Ureter (tissue), 1 donor: ENCODE measurements around the gene ZNF202. TPM values are rescaled to one million over a fixed set of nuclear protein-coding genes. Genes with fewer than 3 reads are reported as not detected.

Source experiments
- DNase-seq: peaks from one replicate; pipeline ENCODE4 v3.0.0-alpha.2; 2020; ENCODE audit warnings: low spot score
- total RNA-seq: library from RNA; stranded (reverse); gene quantifications from one replicate; pipeline ENCODE4 v1.2.4, GENCODE V29; 2023
- donor health status: DM: yes; HTN: yes; CAD: no.

ZNF202 gene
- total RNA-seq, 1 donor from 2014 or later = 14.6 TPM

- DNase-seq = no peak
Observed at GRCh38 chr11:123683428-123684170, 57.9 kb downstream of the ZNF202 start.

GRCh38 chr11:123682696-123683410, 58.6 kb downstream of the ZNF202 start:
- no peak for DNase-seq

- no peak for DNase-seq
Observed at GRCh38 chr11:123681030-123681429, 60.4 kb downstream of the ZNF202 start.

- no peak for DNase-seq
Observed at GRCh38 chr11:123678246-123678645, 63.2 kb downstream of the ZNF202 start.

- DNase-seq = no peak
Observed at GRCh38 chr11:123677510-123677909, 64.0 kb downstream of the ZNF202 start.

- no peak for DNase-seq
Observed at GRCh38 chr11:123674297-123674696, 67.2 kb downstream of the ZNF202 start.

Other genes starting within 250 kb of the ZNF202 start
- gene SCN3B, start 87.0 kb downstream of the ZNF202 start, total RNA-seq = 2.1 TPM
- not detected for gene OR6X1, start 12.9 kb upstream of the ZNF202 start, total RNA-seq
- not detected for gene OR6M1, start 64.7 kb upstream of the ZNF202 start, total RNA-seq
- gene TMEM225, start 144.0 kb upstream of the ZNF202 start, total RNA-seq = not detected
- not detected for gene OR8D4, start 160.5 kb upstream of the ZNF202 start, total RNA-seq
- gene OR4D5, start 198.0 kb upstream of the ZNF202 start, total RNA-seq = not detected
- not detected for gene OR6T1, start 202.2 kb upstream of the ZNF202 start, total RNA-seq
- not detected for gene OR10S1, start 236.1 kb upstream of the ZNF202 start, total RNA-seq